NK-92 (cell line): Measurements from ENCODE around the gene DDX10.
"Not testable (repeated sequence)": the region's sequence is repeated elsewhere in the genome, so short reads cannot be mapped to it uniquely, and the experiment has no call there.

Source experiments
- DNase-seq: peaks from one replicate; lab custom pipeline; 2025; ENCODE audit not compliant: unreplicated experiment; lab: John Stamatoyannopoulos, UW

The DDX10 gene

GRCh38 chr11:108664730-108665525, at the start of gene DDX10:
Gene DDX10, plus strand, starts transcription at chr11:108665069. Its CDS starts 85 bp downstream, at chr11:108665154.
- DNase-seq, result peak; percentile 82

GRCh38 chr11:108616549-108616948, 48.3 kb upstream of the DDX10 start:
- no peak for DNase-seq

- DNase-seq, result no peak
Observed at GRCh38 chr11:108617055-108617454, 47.8 kb upstream of the DDX10 start.

GRCh38 chr11:108618529-108618928, 46.3 kb upstream of the DDX10 start:
- no peak for DNase-seq

GRCh38 chr11:108620958-108621772, 43.7 kb upstream of the DDX10 start:
- no peak for DNase-seq

- DNase-seq, result no peak
Observed at GRCh38 chr11:108622341-108622740, 42.5 kb upstream of the DDX10 start.

GRCh38 chr11:108624196-108624925, 40.5 kb upstream of the DDX10 start:
- no peak for DNase-seq

- DNase-seq, result no peak
Observed at GRCh38 chr11:108628326-108628725, 36.5 kb upstream of the DDX10 start.

- no peak for DNase-seq
Observed at GRCh38 chr11:108628812-108629211, 36.1 kb upstream of the DDX10 start.

- no peak for DNase-seq
Observed at GRCh38 chr11:108629274-108629673, 35.6 kb upstream of the DDX10 start.

GRCh38 chr11:108632041-108632704, 32.7 kb upstream of the DDX10 start:
- no peak for DNase-seq

- DNase-seq, result no peak
Observed at GRCh38 chr11:108635106-108635505, 29.8 kb upstream of the DDX10 start.

- no peak for DNase-seq
Observed at GRCh38 chr11:108636222-108636621, 28.6 kb upstream of the DDX10 start.

GRCh38 chr11:108639146-108639545, 25.7 kb upstream of the DDX10 start:
- DNase-seq, result no peak

GRCh38 chr11:108641752-108642151, 23.1 kb upstream of the DDX10 start:
- not testable (repeated sequence) for DNase-seq

GRCh38 chr11:108643974-108644373, 20.9 kb upstream of the DDX10 start:
- no peak for DNase-seq

GRCh38 chr11:108645970-108646369, 18.9 kb upstream of the DDX10 start:
- DNase-seq, result no peak

- no peak for DNase-seq
Observed at GRCh38 chr11:108647387-108647700, 17.5 kb upstream of the DDX10 start.

- DNase-seq, result no peak
Observed at GRCh38 chr11:108647701-108648527, 17.0 kb upstream of the DDX10 start.

- no peak for DNase-seq
Observed at GRCh38 chr11:108648528-108648885, 16.4 kb upstream of the DDX10 start.
